Left cardiac atrium (tissue), 4 donors: ENCODE data around the gene RNF157. TPM values are rescaled to one million over a fixed set of nuclear protein-coding genes. Genes with fewer than 3 reads are reported as not detected.

Experiments
- ATAC-seq, 2 donors: fragments of 200-7000 bp; cut with Tn5 transposase; one replicate each; pipeline ENCODE4 v1.9.1; 2020; ENCODE audit warnings: mild to moderate bottlenecking in 2 of 2, moderate library complexity in 2 of 2
- DNase-seq: peaks from one replicate; pipeline ENCODE4 v3.0.0-alpha.2; 2020
- intact Hi-C, 2 donors: fragments of 100-400 bp; cut with DNase I; formaldehyde crosslinking; loops; one replicate each; pipeline versions ENCODE4 v1.14.1 to v1.15.1; 2022 to 2023
- total RNA-seq, 2 donors: library from RNA; stranded (reverse); fragmentation: NEBNext Ultra II Directional; extraction: Animal tissue kit (Norgen Biotek cat#: 25700); gene quantifications; one replicate each; pipeline ENCODE4 v1.2.1, GENCODE V29; 2021
- donor health status: DM: no; HTN: yes; CAD: no.
- donor health status: DM: no; HTN: yes; CAD: no; lungs with severe emphysema.
- donor health status: DM: yes; HTN: yes; CAD: no.
- donor health status: Dilated cardiomyopathy.

Gene RNF157
- total RNA-seq, 2 donors from 2014 or later = 11.1 to 19.9 TPM

- intact Hi-C loops = no loop called here
- ATAC-seq (no peak), DNase-seq (no peak)
Measured at GRCh38 chr17:76178124-76178523, 62.2 kb downstream of the RNF157 start.

- intact Hi-C loops = no loop called here
- DNase-seq = no peak
- no peak for ATAC-seq
Measured at GRCh38 chr17:76176701-76177574, 63.4 kb downstream of the RNF157 start.

GRCh38 chr17:76174037-76174436, 66.3 kb downstream of the RNF157 start:
- DNase-seq (no peak), ATAC-seq (no peak)
- intact Hi-C loops = no loop called here

GRCh38 chr17:76173474-76173873, 66.8 kb downstream of the RNF157 start:
- intact Hi-C loops = no loop called here
- ATAC-seq = no peak

GRCh38 chr17:76171706-76172105, 68.6 kb downstream of the RNF157 start:
- intact Hi-C loops = no loop called here
- ATAC-seq (no peak), DNase-seq (no peak)

More at GRCh38 chr17:76173474-76173873, 66.8 kb downstream of the RNF157 start:
- DNase-seq = no peak

GRCh38 chr17:76170114-76170513, 70.2 kb downstream of the RNF157 start:
- intact Hi-C loops = no loop called here
- no peak for ATAC-seq
- no peak for DNase-seq

- DNase-seq = no peak
- intact Hi-C loops = no loop called here
- no peak for ATAC-seq
Measured at GRCh38 chr17:76166906-76167305, 73.4 kb downstream of the RNF157 start.

GRCh38 chr17:76166168-76166567, 74.1 kb downstream of the RNF157 start:
- ATAC-seq = no peak
- DNase-seq = no peak
- intact Hi-C loops = no loop called here

- DNase-seq (no peak), ATAC-seq (no peak)
- intact Hi-C loops = no loop called here
Measured at GRCh38 chr17:76164331-76164730, 76.0 kb downstream of the RNF157 start.

GRCh38 chr17:76163919-76164318, 76.4 kb downstream of the RNF157 start:
- ATAC-seq (no peak), DNase-seq (no peak)
- intact Hi-C loops = no loop called here

GRCh38 chr17:76161619-76162266, 78.5 kb downstream of the RNF157 start:
- ATAC-seq = no peak

GRCh38 chr17:76160896-76161528, 79.3 kb downstream of the RNF157 start:
- ATAC-seq (no peak), DNase-seq (no peak)
- intact Hi-C loops = no loop called here

More at GRCh38 chr17:76161619-76162266, 78.5 kb downstream of the RNF157 start:
- no peak for DNase-seq
- intact Hi-C loops = no loop called here

GRCh38 chr17:76159157-76159556, 81.1 kb downstream of the RNF157 start:
- no peak for DNase-seq
- intact Hi-C loops = no loop called here
- ATAC-seq = no peak

- ATAC-seq (no peak), DNase-seq (no peak)
- intact Hi-C loops = no loop called here
Measured at GRCh38 chr17:76157759-76158158, 82.5 kb downstream of the RNF157 start.

- no peak for DNase-seq
- intact Hi-C loops = no loop called here
Measured at GRCh38 chr17:76156662-76156991, 83.7 kb downstream of the RNF157 start.

GRCh38 chr17:76155988-76156661, 84.2 kb downstream of the RNF157 start:
- intact Hi-C loops = no loop called here
- no peak for ATAC-seq
- DNase-seq = no peak

More at GRCh38 chr17:76156662-76156991, 83.7 kb downstream of the RNF157 start:
- ATAC-seq = no peak

GRCh38 chr17:76154936-76155845, 85.1 kb downstream of the RNF157 start:
- intact Hi-C loops = no loop called here
- ATAC-seq = peak in 1 of 2 donors; percentile 49
- DNase-seq = no peak

GRCh38 chr17:76154292-76154691, 86.0 kb downstream of the RNF157 start:
- no peak for ATAC-seq
- no peak for DNase-seq
- intact Hi-C loops = no loop called here

GRCh38 chr17:76153640-76154039, 86.7 kb downstream of the RNF157 start:
- DNase-seq (no peak), ATAC-seq (no peak)
- intact Hi-C loops = no loop called here
